RWPE1 (cell line): ENCODE measurements around the gene PSME1.

Source experiments
- CTCF ChIA-PET: fragments of 350-600 bp; sonication (Branson Sonifier 250); formaldehyde crosslinking; extraction: SDS; loops from one replicate; lab custom pipeline; 2021; lab: Yijun Ruan, JAX
- POLR2A ChIA-PET: fragments of 400-600 bp; formaldehyde crosslinking; extraction: SDS; loops from one replicate; lab custom pipeline; 2020; ENCODE audit warnings: antibody characterized with exemption; ENCODE audit not compliant: low non-redundant PET; lab: Yijun Ruan, JAX
- DNase-seq: peaks from one replicate; pipeline ENCODE4 v3.0.0; 2012; ENCODE audit warnings: low spot score
- H3K27ac ChIP-seq: fragments of 450-650 bp; 2 replicates; pipeline ENCODE4 v1.5.1; 2017
- CTCF ChIP-seq: fragments of 450-650 bp; conservative IDR thresholded peaks from 2 replicates; pipeline ENCODE4 v1.5.1; 2017; ENCODE audit warnings: low read depth, mild to moderate bottlenecking

PSME1 gene

DNA sequence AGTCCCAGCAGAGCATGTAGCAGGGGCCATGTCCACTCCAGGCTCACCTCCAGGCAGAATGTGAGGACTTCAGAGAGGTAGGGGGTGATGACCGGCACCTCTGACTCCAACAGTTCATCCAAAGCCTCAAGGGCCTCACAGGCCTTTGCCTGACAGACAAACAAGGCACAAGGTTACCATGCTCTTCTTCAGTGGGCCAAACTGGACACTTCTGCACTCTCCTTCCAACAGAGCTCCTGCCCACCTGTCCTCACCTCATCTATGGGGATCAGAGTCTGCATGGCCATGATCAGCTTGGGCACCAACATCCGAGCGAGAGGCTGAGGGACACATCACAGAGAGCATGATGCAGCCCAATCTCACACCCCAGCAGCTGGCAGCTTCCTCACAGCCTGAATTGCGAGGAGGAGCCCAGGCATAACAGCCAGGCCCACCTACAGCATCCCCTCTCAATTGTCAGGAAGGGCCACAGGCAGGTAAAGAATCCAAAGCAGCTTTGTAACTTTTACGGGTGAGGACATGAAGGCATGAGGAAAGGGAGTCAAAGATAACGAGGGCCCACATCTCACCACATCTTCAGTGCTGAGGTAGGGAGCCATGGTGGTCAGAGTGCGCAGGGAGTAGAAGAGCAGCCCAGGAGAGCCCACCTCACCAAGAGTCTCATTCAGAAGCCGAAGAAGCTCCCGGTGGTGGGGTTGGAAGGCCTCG is 51.0 kb downstream of the PSME1 start:
- ChIA-PET CTCF (interaction anchor here (0.6 kb wide), 1 partner anchor 74 kb away, joined by 3 read pairs; no protein-coding TSS in a partner anchor), POLR2A (no interaction called here)
- peak overlapping the region; percentile 78 for H3K27ac ChIP-seq
- no peak for DNase-seq
- no peak for TF ChIP-seq CTCF

GRCh38 chr14:24187539-24187915 is 51.5 kb downstream of the PSME1 start:
- H3K27ac ChIP-seq: peak overlapping the region; percentile 78

More at GRCh38 chr14:24187539-24187915, 51.5 kb downstream of the PSME1 start:
- DNase-seq: no peak
- ChIA-PET CTCF (interaction anchor here (0.6 kb wide), 1 partner anchor 74 kb away, joined by 3 read pairs; no protein-coding TSS in a partner anchor), POLR2A (no interaction called here)
- no peak for TF ChIP-seq CTCF
